Gastroesophageal sphincter (tissue), 3 donors: ENCODE results near the gene VPS29.

Experiments
- POLR2A ChIP-seq, 2 donors: fragments of 450-650 bp; IDR thresholded peaks; one replicate each; pipeline ENCODE4 v1.6.1; 2017; ENCODE audit warnings: antibody characterized with exemption in 2 of 2, mild to moderate bottlenecking in 2 of 2, moderate library complexity in 1 of 2
- TF ChIP-seq, protein P1 (sequence below), 4 experiments: fragments of 200-600 bp in 2 of 4; fragments of 450-650 bp in 2 of 4; sonication (generic) in 1 of 4; IDR thresholded peaks; one replicate each; pipeline ENCODE4 v1.5.1; 2017 to 2019; ENCODE audit warnings: antibody characterized with exemption in 4 of 4, mild to moderate bottlenecking in 2 of 4, moderate library complexity in 2 of 4

- TF ChIP-seq, protein P1, sequence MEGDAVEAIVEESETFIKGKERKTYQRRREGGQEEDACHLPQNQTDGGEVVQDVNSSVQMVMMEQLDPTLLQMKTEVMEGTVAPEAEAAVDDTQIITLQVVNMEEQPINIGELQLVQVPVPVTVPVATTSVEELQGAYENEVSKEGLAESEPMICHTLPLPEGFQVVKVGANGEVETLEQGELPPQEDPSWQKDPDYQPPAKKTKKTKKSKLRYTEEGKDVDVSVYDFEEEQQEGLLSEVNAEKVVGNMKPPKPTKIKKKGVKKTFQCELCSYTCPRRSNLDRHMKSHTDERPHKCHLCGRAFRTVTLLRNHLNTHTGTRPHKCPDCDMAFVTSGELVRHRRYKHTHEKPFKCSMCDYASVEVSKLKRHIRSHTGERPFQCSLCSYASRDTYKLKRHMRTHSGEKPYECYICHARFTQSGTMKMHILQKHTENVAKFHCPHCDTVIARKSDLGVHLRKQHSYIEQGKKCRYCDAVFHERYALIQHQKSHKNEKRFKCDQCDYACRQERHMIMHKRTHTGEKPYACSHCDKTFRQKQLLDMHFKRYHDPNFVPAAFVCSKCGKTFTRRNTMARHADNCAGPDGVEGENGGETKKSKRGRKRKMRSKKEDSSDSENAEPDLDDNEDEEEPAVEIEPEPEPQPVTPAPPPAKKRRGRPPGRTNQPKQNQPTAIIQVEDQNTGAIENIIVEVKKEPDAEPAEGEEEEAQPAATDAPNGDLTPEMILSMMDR (IDR thresholded peaks at IDR 0.05): peak; percentile 67 to 92 (median 90)
- peak; percentile 29 to 38 for TF ChIP-seq POLR2A (IDR thresholded peaks at IDR 0.05)
Observed at GRCh38 chr12:110449799-110450497, 52.0 kb downstream of the VPS29 start, which contains the start of gene ARPC3.
